Keratinocyte (primary cell): ENCODE measurements around the gene TFF1.

Experiments
- EZH2 ChIP-seq: IDR thresholded peaks from one replicate; pipeline ENCODE4 v1.6.1; 2012; ENCODE audit warnings: inconsistent platforms, mild to moderate bottlenecking, low read length, moderate library complexity
- TF ChIP-seq, protein P1 (sequence below), 3 experiments: IDR thresholded peaks in 1 of 3; conservative IDR thresholded peaks in 1 of 3; optimal IDR thresholded peaks in 1 of 3; 2 replicates in 2 of 3; 3 replicates in 1 of 3; pipeline versions ENCODE3 to v1.5.1; 2011; ENCODE audit warnings: low read length in 3 of 3, mild to moderate bottlenecking in 3 of 3, moderate library complexity in 2 of 3, control low read depth in 1 of 3, inconsistent platforms in 1 of 3; ENCODE audit not compliant: insufficient read depth in 2 of 3; ENCODE audit errors: extremely low read depth in 1 of 3

DNA sequence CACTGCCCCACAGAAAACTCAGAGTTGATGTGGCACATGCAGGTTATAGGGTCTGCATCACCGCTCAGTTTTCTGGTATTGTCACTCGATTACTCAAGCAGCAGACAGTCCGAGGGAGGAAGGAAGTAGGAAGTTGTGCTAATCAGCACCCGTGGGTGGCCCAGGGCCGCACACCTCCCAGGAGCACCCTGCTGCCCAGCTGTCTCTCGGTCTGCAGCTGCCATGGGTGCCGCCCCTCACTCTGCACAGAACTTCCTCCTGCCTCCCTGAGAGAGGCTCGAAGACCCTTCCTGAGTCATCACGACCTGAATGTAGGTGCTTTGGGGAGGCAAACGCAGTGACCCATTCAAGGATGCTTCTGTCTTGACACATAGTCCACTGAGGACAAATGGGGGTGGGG lies 47.0 kb downstream of the TFF1 start:
- TF ChIP-seq, protein P1, sequence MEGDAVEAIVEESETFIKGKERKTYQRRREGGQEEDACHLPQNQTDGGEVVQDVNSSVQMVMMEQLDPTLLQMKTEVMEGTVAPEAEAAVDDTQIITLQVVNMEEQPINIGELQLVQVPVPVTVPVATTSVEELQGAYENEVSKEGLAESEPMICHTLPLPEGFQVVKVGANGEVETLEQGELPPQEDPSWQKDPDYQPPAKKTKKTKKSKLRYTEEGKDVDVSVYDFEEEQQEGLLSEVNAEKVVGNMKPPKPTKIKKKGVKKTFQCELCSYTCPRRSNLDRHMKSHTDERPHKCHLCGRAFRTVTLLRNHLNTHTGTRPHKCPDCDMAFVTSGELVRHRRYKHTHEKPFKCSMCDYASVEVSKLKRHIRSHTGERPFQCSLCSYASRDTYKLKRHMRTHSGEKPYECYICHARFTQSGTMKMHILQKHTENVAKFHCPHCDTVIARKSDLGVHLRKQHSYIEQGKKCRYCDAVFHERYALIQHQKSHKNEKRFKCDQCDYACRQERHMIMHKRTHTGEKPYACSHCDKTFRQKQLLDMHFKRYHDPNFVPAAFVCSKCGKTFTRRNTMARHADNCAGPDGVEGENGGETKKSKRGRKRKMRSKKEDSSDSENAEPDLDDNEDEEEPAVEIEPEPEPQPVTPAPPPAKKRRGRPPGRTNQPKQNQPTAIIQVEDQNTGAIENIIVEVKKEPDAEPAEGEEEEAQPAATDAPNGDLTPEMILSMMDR (optimal IDR thresholded peaks at IDR 0.05 in 1 of 3, IDR thresholded peaks at IDR 0.05 in 1 of 3, conservative IDR thresholded peaks at IDR 0.05 in 1 of 3; ENCODE audit: extremely low read depth in 1 of 3, insufficient read depth in 2 of 3, low read length in 3 of 3): no peak
- no peak for TF ChIP-seq EZH2
